GM23248 (cell line): ENCODE data around the gene MUC22. TPM values are rescaled to one million over a fixed set of nuclear protein-coding genes. Genes with fewer than 3 reads are reported as not detected.
"Not testable (repeated sequence)": the region's sequence is repeated elsewhere in the genome, so short reads cannot be mapped to it uniquely, and the experiment has no call there.

Source experiments
- DNase-seq: peaks from one replicate; pipeline ENCODE4 v3.0.0-alpha.2; 2015
- H2AFZ ChIP-seq: fragments of 200-600 bp; sonication (generic); 2 replicates; pipeline ENCODE4 v1.6.1; 2016; ENCODE audit warnings: antibody characterized with exemption
- H3F3A ChIP-seq: fragments of 200-600 bp; sonication (generic); 2 replicates; pipeline ENCODE4 v1.6.1; 2016; ENCODE audit warnings: mild to moderate bottlenecking, antibody characterized with exemption, mixed run types; ENCODE audit not compliant: insufficient read depth
- H3K27ac ChIP-seq: fragments of 200-600 bp; sonication (generic); 2 replicates; pipeline ENCODE4 v1.5.1; 2016; ENCODE audit warnings: mild to moderate bottlenecking
- H3K27me3 ChIP-seq: fragments of 200-600 bp; sonication (generic); replicated peaks from 2 replicates; pipeline ENCODE4 v1.6.1; 2016; ENCODE audit warnings: mild to moderate bottlenecking; ENCODE audit not compliant: insufficient read depth
- H3K36me3 ChIP-seq: fragments of 200-600 bp; sonication (generic); 2 replicates; pipeline ENCODE4 v1.6.1; 2016; ENCODE audit warnings: low read depth, mild to moderate bottlenecking
- H3K4me1 ChIP-seq: fragments of 200-600 bp; sonication (generic); 2 replicates; pipeline ENCODE4 v1.6.1; 2016; ENCODE audit warnings: mild to moderate bottlenecking; ENCODE audit not compliant: insufficient read depth
- H3K4me2 ChIP-seq: fragments of 200-600 bp; sonication (generic); one replicate; pipeline ENCODE4 v1.6.1; 2016; ENCODE audit warnings: mild to moderate bottlenecking; ENCODE audit not compliant: unreplicated experiment
- H3K4me3 ChIP-seq: fragments of 200-600 bp; sonication (generic); 2 replicates; pipeline ENCODE4 v1.5.1; 2016; ENCODE audit warnings: mild to moderate bottlenecking
- H3K79me2 ChIP-seq: fragments of 200-600 bp; sonication (generic); 2 replicates; pipeline ENCODE4 v1.6.1; 2016; ENCODE audit warnings: mild to moderate bottlenecking; ENCODE audit not compliant: insufficient read depth
- H3K9ac ChIP-seq: fragments of 200-600 bp; sonication (generic); 2 replicates; pipeline ENCODE4 v1.6.1; 2016; ENCODE audit warnings: mild to moderate bottlenecking
- H3K9me2 ChIP-seq: fragments of 200-600 bp; sonication (generic); 2 replicates; pipeline ENCODE4 v1.6.1; 2016; ENCODE audit warnings: mixed run types, mild to moderate bottlenecking, moderate library complexity; ENCODE audit not compliant: insufficient read depth
- H3K9me3 ChIP-seq: fragments of 200-600 bp; sonication (generic); one replicate; pipeline ENCODE4 v1.6.1; 2017; ENCODE audit warnings: low read depth
- H4K20me1 ChIP-seq: fragments of 200-600 bp; sonication (generic); 2 replicates; pipeline ENCODE4 v1.6.0; 2016; ENCODE audit not compliant: insufficient read depth
- EZH2 ChIP-seq: fragments of 200-600 bp; sonication (generic); IDR thresholded peaks from 2 replicates; pipeline ENCODE4 v1.6.1; 2018; ENCODE audit warnings: antibody characterized with exemption, mild to moderate bottlenecking; ENCODE audit not compliant: insufficient read depth, poor library complexity, severe bottlenecking
- EZH2phosphoT487 ChIP-seq: fragments of 200-600 bp; sonication (generic); IDR thresholded peaks from 2 replicates; pipeline ENCODE4 v1.6.1; 2018; ENCODE audit warnings: antibody characterized with exemption, moderate library complexity, mild to moderate bottlenecking, low read depth; ENCODE audit not compliant: insufficient read depth
- WGBS, 2 experiments: methylation state at CpG; one replicate each; pipeline ENCODE4 v1.1.6; 2015 to 2017; ENCODE audit warnings: low lambda C conversion rate in 2 of 2, low coverage in 1 of 2; ENCODE audit errors: missing lambda C conversion rate in 2 of 2; 5-methylcytosine and 5-hydroxymethylcytosine counted together
- in situ Hi-C: fragments of 300-500 bp; cut with MboI; formaldehyde crosslinking; loops from 2 replicates; pipeline ENCODE4 v1.15.0; 2020
- polyA plus RNA-seq: library from polyadenylated mRNA; unstranded; fragments of >200 nt; fragmentation: Nextera tagmentation; extraction: Ambion mirVana; gene quantifications from 2 replicates; pipeline ENCODE4 v1.2.1, GENCODE V29; 2016
- total RNA-seq: library from RNA; depleted of rRNA; stranded (reverse); fragments of >200 nt; shearing (Covaris generic); gene quantifications from 2 replicates; pipeline ENCODE4 v1.2.3, GENCODE V29; 2014

MUC22 gene
- total and polyA plus RNA-seq, 2 experiments from 2014 or later, result not detected

DNA sequence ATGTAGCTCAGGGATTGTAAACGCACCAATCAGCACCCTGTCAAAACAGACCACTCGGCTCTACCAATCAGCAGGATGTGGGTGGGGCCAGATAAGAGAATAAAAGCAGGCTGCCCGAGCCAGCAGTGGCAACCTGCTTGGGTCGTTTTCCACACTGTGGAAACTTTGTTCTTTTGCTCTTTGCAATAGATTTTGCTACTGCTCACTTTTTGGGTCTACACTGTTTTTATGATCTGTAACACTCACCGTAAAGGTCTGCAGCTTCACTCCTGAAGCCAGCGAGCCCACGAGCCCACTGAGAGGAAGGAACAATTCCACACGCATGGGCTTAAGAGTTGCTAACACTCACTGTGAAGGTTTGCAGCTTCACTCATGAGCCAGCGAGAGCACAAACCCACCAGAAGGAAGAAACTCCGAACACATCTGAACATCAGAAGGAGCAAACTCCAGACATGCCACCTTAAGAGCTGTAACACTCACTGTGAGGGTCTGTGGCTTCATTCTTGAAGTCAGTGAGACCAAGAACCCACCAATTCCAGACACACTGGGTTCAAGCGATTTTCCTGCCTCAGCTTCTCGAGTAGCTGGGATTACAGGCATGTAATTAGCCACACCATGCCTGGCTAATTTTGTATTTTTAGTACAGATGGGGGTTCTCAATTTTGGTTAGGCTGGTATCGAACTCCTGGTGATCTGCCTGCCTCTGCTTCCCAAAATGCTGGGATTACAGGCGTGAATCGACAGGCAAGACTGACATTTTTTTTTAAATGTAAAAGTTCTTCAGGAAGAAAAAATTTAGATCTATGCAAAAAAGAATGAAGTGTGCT, 11.6 kb downstream of the MUC22 start:
- H3K36me3 ChIP-seq, H4K20me1 ChIP-seq, in situ Hi-C loops, H3K4me3 ChIP-seq, H3K4me1 ChIP-seq, H2AFZ ChIP-seq, H3F3A ChIP-seq, H3K9ac ChIP-seq, H3K27ac ChIP-seq, H3K4me2 ChIP-seq, H3K9me3 ChIP-seq, H3K9me2 ChIP-seq, H3K79me2 ChIP-seq, DNase-seq: not testable (repeated sequence)
- 64 to 67% methylated on average over 15 of the region's 15 CpGs for WGBS, 2 experiments
- peaks cover 15% of the 10 kb centered on the region for H3K27me3 ChIP-seq

GRCh38 chr6:31025595-31025994, 15.3 kb downstream of the MUC22 start:
- H3K9me3 ChIP-seq, result no peaks in the 10 kb centered on the region
- H3K27me3 ChIP-seq, result peaks cover 19% of the 10 kb centered on the region
- no peak overlapping the region for H3K4me2 ChIP-seq
- no peaks in the 10 kb centered on the region for H3K9me2 ChIP-seq
- no peak for TF ChIP-seq EZH2
- TF ChIP-seq EZH2phosphoT487, result no peak
- no peak for DNase-seq
- in situ Hi-C loops, result no loop called here
- no peak overlapping the region for H3K4me3 ChIP-seq
- no peaks in the 10 kb centered on the region for H3K79me2 ChIP-seq
- no peaks in the 10 kb centered on the region for H3K4me1 ChIP-seq
- H3F3A ChIP-seq, result no peaks in the 10 kb centered on the region
- no peak overlapping the region for H2AFZ ChIP-seq
- 27 to 29% methylated on average over 4 of the region's 4 CpGs for WGBS, 2 experiments
- no peak overlapping the region for H3K9ac ChIP-seq
- H4K20me1 ChIP-seq, result no peaks in the 10 kb centered on the region
- H3K27ac ChIP-seq, result no peak overlapping the region
- H3K36me3 ChIP-seq, result no peaks in the 10 kb centered on the region

DNA sequence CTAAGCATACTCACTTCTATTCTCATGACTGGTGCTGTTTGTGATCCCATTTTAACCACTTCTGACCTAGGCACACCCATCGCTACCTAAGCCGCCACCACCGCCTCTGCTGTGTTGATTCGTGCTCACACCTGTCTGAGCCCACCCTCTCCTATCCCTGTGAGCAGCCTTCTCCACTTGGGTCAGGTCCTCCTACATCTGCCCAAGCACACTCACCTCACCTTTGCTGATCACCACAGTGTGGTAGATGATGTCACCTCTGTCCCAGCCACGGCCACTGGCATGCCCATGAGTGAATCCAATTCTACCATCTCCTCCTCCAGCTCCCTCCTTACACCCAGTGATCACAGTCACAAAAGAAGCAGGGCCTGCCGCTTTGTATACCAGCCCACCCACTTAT, 20.8 kb downstream of the MUC22 start:
- 55 to 59% methylated on average over 4 to 6 of the region's 6 CpGs for WGBS, 2 experiments
- H3K27me3 ChIP-seq, result peaks cover 4% of the 10 kb centered on the region; the same call in 1 of the 2 replicates

GRCh38 chr6:31033075-31033474, 22.8 kb downstream of the MUC22 start:
- H3K79me2 ChIP-seq, result no peaks in the 10 kb centered on the region
- H4K20me1 ChIP-seq, result no peaks in the 10 kb centered on the region
- TF ChIP-seq EZH2phosphoT487 (no peak), EZH2 (no peak)
- 60 to 67% methylated on average over 4 of the region's 4 CpGs for WGBS, 2 experiments
- H2AFZ ChIP-seq, result no peak overlapping the region
- no peak for DNase-seq
- H3K9me3 ChIP-seq, result no peaks in the 10 kb centered on the region
- peaks cover 20% of the 10 kb centered on the region for H3K4me1 ChIP-seq
- H3K9me2 ChIP-seq, result no peaks in the 10 kb centered on the region
- H3F3A ChIP-seq, result peaks cover 22% of the 10 kb centered on the region
- H3K4me2 ChIP-seq, result no peak overlapping the region
- H3K4me3 ChIP-seq, result no peak overlapping the region
- in situ Hi-C loops, result no loop called here
- no peak overlapping the region for H3K27ac ChIP-seq
- no peaks in the 10 kb centered on the region for H3K36me3 ChIP-seq
- no peak overlapping the region for H3K9ac ChIP-seq
- no peaks in the 10 kb centered on the region; the same call in 1 of the 2 replicates for H3K27me3 ChIP-seq

More for the DNA sequence above, 20.8 kb downstream of the MUC22 start:
- in situ Hi-C loops, result no loop called here
- Histone ChIP-seq H3K4me2 (no peak overlapping the region), H3K36me3 (no peaks in the 10 kb centered on the region), H3K9me3 (no peaks in the 10 kb centered on the region), H3F3A (peaks cover 4% of the 10 kb centered on the region), H3K27ac (no peak overlapping the region), H3K4me1 (peaks cover 4% of the 10 kb centered on the region; the same call in 1 of the 2 replicates), H3K9me2 (no peaks in the 10 kb centered on the region), H2AFZ (no peak overlapping the region), H4K20me1 (no peaks in the 10 kb centered on the region), H3K9ac (no peak overlapping the region), H3K4me3 (no peak overlapping the region), H3K79me2 (no peaks in the 10 kb centered on the region)
- no peak for DNase-seq
- no peak for TF ChIP-seq EZH2
- no peak for TF ChIP-seq EZH2phosphoT487
